Measurements from ENCODE around the gene NDUFS8.

NDUFS8 gene

GRCh38 chr11:68006606-68007166 lies 23.8 kb upstream of the NDUFS8 start:
- no peaks in the 10 kb centered on the region for H3K9me3 ChIP-seq (replicated peaks; ENCODE audit: low read length)
- H3K4me2 ChIP-seq (ENCODE audit: low read length) = no peak overlapping the region
- H3K36me3 ChIP-seq (ENCODE audit: insufficient read depth, low read length) = no peaks in the 10 kb centered on the region
- H3K4me1 ChIP-seq (ENCODE audit: control insufficient read depth, insufficient read depth, low read length) = peaks cover 38% of the 10 kb centered on the region
- no peaks in the 10 kb centered on the region for H3K27me3 ChIP-seq (ENCODE audit: control insufficient read depth, insufficient read depth, low read length)
- H3K9ac ChIP-seq (ENCODE audit: low read depth, low read length) = no peak overlapping the region
- H3K4me3 ChIP-seq (ENCODE audit: low read length) = no peak overlapping the region

DNA sequence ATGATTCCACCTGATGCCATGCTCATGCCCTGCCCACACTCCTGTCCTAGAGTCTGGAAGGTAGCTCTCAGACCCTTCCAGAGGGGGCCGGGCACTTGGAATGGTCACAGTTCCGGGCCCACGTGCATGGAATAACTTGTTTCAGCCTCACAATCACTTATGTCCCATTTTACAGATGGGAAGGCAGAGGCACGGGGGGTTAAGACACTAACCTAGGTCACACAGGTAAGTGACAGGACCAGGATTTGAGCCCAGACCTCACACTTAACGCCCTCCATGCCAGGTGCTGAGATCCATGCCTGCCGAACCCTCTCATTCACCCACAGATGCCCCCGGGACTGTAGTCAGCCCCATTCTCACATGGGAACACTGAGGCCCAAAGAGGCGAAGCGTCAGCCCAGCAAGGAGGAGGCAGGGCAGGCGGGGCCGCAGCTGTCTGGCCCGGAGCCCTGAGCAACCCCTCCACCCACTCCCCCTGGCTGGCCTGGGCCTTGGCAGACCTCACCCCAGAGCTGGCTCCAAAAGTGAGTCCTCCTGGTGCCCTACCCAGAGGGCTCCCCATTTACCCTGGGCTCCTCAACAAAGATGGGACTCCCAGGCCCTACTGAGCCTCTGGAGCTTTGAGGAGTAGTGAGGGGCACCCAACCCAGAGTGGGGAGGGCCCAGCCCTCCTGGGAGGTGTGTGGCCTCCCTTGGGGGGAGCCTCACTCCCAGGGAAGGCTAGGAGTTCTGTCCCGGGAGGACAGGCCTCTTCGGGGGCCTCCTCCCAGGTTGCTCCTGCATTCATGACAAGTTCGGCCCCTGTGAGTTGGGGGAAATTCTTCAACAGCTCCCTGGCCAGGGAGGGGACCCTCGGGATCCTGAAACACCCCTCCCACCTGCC lies 22.7 kb upstream of the NDUFS8 start:
- Histone ChIP-seq H3K9me3 (replicated peaks; ENCODE audit: low read length) (no peaks in the 10 kb centered on the region), H3K4me2 (ENCODE audit: low read length) (no peak overlapping the region), H3K4me1 (ENCODE audit: control insufficient read depth, insufficient read depth, low read length) (peaks cover 49% of the 10 kb centered on the region), H3K9ac (ENCODE audit: low read depth, low read length) (no peak overlapping the region), H3K4me3 (ENCODE audit: low read length) (no peak overlapping the region), H3K36me3 (ENCODE audit: insufficient read depth, low read length) (no peaks in the 10 kb centered on the region), H3K27me3 (ENCODE audit: control insufficient read depth, insufficient read depth, low read length) (no peaks in the 10 kb centered on the region)

- H3K9me3 ChIP-seq (replicated peaks; ENCODE audit: low read length) = no peaks in the 10 kb centered on the region
- H3K4me2 ChIP-seq (ENCODE audit: low read length) = no peak overlapping the region
- H3K36me3 ChIP-seq (ENCODE audit: insufficient read depth, low read length) = peaks cover 2% of the 10 kb centered on the region
- peak overlapping the region; percentile 96 for H3K9ac ChIP-seq (ENCODE audit: low read depth, low read length)
- no peak overlapping the region for H3K4me3 ChIP-seq (ENCODE audit: low read length)
- peaks cover 51% of the 10 kb centered on the region for H3K4me1 ChIP-seq (ENCODE audit: control insufficient read depth, insufficient read depth, low read length)
- no peaks in the 10 kb centered on the region for H3K27me3 ChIP-seq (ENCODE audit: control insufficient read depth, insufficient read depth, low read length)
These were observed 21.8 kb upstream of the NDUFS8 start for GRCh38 chr11:68008381-68009337.

GRCh38 chr11:68009391-68010089 lies 20.9 kb upstream of the NDUFS8 start:
- peaks cover 6% of the 10 kb centered on the region for H3K36me3 ChIP-seq (ENCODE audit: insufficient read depth, low read length)
- peak overlapping the region; percentile 94 for H3K4me2 ChIP-seq (ENCODE audit: low read length)
- H3K27me3 ChIP-seq (ENCODE audit: control insufficient read depth, insufficient read depth, low read length) = no peaks in the 10 kb centered on the region
- H3K9ac ChIP-seq (ENCODE audit: low read depth, low read length) = peak overlapping the region; percentile 96
- H3K4me1 ChIP-seq (ENCODE audit: control insufficient read depth, insufficient read depth, low read length) = peaks cover 56% of the 10 kb centered on the region
- H3K4me3 ChIP-seq (ENCODE audit: low read length) = peak overlapping the region; percentile 77
- H3K9me3 ChIP-seq (replicated peaks; ENCODE audit: low read length) = no peaks in the 10 kb centered on the region

DNA sequence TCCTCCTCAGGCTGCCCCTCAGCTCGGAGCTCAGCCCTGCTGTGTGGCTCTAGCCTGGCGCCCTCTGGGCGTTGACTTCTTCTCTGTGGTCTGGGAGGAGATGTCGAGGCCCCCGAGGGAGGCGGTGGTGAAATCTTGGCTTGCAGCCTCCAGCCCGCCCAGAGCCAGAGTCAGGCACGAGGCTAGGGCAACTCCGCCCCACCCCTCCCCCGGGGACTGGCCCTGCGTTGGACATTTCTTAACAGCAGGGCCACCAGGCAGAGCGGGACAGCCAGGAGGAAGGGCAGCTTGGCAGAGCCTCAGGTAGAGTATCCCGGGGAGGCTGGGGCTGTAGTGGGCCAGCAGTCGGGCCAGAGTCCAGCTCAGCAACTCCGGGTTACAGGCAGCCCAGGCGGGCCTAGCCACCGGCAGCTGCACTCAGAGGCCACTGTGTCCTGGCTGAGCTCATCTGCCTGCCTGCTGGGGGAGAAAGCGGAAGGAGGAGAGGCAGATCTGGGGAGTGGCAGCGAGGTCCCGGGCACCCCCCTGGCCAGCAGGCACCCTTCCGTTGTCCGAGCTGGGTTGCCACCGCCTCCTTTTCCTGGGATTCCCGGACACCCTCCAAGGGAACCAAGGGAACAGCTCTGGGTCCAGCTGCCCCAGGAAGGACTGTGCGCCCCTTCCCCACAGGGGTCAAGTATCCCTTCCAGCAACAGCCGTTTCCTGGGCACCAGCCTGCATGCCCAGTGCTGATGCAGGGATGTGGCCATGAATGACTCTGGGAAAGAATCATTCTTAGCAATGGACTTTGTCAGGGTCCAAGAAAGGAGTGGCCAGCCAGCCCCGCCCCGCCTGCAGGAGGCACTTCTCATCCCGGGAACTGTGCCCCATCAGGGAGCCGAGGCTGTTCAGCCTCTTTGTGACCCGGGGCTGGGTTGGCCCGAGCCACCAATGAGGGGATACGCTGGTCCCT lies 20.1 kb upstream of the NDUFS8 start, which contains the start of gene ALDH3B1:
Gene ALDH3B1, plus strand, starts transcription at position 238 of the 952 bp plus-strand sequence. CDS start 4,971 bp downstream, outside the sequence.
- no peaks in the 10 kb centered on the region for H3K9me3 ChIP-seq (replicated peaks; ENCODE audit: low read length)
- H3K4me2 ChIP-seq (ENCODE audit: low read length) = peak within 1 kb of the TSS; percentile 94
- H3K27me3 ChIP-seq (ENCODE audit: control insufficient read depth, insufficient read depth, low read length) = no peaks in the 10 kb centered on the region
- peaks cover 6% of the 10 kb centered on the region for H3K36me3 ChIP-seq (ENCODE audit: insufficient read depth, low read length)
- H3K9ac ChIP-seq (ENCODE audit: low read depth, low read length) = peak within 1 kb of the TSS; percentile 96
- peaks cover 64% of the 10 kb centered on the region for H3K4me1 ChIP-seq (ENCODE audit: control insufficient read depth, insufficient read depth, low read length)
- peak within 1 kb of the TSS; percentile 77 for H3K4me3 ChIP-seq (ENCODE audit: low read length)

DNA sequence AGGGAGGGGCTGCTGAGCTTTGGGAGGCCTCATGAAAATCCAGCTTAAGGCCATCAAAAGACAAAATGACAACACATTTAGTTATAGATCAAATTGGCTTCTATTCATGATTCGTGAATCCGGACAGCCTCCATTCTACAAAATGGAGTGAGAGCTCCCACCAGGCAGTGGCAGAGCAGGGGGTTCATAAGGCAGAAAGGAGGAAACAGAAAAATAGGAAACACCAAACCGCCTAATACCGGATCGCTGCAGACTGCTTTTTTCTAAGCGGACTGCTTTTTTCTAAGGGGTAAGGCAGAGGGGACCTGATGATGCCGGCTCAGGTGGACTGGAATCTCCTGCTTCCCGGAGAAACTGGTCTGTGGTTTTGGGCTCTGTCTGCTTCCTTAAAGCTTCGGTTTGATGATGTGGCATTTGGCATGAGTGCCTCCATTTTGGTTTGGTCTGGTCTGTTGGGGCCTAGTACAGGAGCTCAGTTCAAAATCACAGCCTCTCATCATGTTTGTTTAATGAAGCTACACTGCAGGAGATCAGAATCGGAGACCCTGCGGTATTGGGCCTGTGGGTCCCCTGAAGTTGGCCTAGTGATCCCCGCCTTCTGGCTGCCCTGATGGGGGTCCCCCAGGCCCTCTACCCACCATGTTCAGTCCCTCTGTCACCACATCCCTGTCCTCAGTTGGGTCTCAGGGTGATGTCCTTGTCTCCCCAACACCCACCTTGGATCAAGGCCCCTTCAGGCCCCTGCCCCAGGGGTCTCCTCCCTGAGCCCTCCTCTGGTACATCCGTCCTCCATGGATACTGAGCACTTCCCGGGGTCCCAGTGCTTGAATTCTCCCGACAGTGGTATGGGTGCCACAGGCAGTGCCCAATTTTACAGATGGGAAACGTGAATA lies 19.2 kb upstream of the NDUFS8 start:
- Histone ChIP-seq H3K4me2 (ENCODE audit: low read length) (peak overlapping the region; percentile 94), H3K9me3 (replicated peaks; ENCODE audit: low read length) (no peaks in the 10 kb centered on the region), H3K36me3 (ENCODE audit: insufficient read depth, low read length) (peaks cover 6% of the 10 kb centered on the region), H3K4me1 (ENCODE audit: control insufficient read depth, insufficient read depth, low read length) (peaks cover 67% of the 10 kb centered on the region), H3K9ac (ENCODE audit: low read depth, low read length) (peak overlapping the region; percentile 96), H3K27me3 (ENCODE audit: control insufficient read depth, insufficient read depth, low read length) (no peaks in the 10 kb centered on the region), H3K4me3 (ENCODE audit: low read length) (peak overlapping the region; percentile 77)

DNA sequence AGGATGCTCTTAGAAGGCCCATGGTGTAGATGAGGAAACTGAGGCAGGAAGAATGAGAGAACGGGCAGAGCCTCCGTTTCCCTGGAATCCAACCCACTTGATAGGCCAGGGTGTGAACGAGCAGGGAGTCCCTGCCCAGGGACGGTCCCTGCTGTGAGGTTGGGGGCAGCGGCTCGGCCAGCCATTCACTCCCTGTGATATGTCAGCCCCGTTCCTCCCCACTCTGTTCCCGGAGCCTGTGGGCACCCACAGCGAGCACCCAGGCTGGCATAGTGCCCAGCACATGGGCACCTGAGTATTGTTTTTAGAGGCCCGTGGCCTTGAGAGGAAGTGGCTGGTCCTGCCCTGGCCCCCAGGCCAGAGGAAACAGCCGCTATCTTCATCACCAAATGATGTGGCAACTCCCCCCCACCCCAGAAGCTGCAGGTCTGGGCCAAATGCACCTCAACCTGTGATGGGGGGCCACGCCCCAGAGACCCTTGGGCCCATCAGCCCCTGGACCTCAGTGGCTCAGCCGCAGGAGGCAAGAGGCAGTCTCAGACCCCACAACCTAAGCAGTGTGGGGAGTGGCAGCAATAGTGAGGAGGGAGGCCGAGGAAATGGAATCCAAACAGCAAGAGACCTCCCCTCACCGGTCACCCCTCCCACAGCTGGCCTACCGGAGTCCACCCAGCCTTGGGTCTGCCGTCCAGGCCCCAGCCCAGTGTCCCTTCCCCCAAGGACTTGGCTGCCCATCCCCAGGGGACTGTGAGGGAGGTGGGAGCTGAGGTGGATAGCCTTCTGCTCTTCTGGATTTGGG lies 18.2 kb upstream of the NDUFS8 start:
- peak overlapping the region; percentile 94 for H3K4me2 ChIP-seq (ENCODE audit: low read length)
- no peaks in the 10 kb centered on the region for H3K9me3 ChIP-seq (replicated peaks; ENCODE audit: low read length)
- peaks cover 6% of the 10 kb centered on the region for H3K36me3 ChIP-seq (ENCODE audit: insufficient read depth, low read length)
- peaks cover 76% of the 10 kb centered on the region for H3K4me1 ChIP-seq (ENCODE audit: control insufficient read depth, insufficient read depth, low read length)
- peak overlapping the region; percentile 96 for H3K9ac ChIP-seq (ENCODE audit: low read depth, low read length)
- H3K4me3 ChIP-seq (ENCODE audit: low read length) = peak overlapping the region; percentile 77
- H3K27me3 ChIP-seq (ENCODE audit: control insufficient read depth, insufficient read depth, low read length) = no peaks in the 10 kb centered on the region

DNA sequence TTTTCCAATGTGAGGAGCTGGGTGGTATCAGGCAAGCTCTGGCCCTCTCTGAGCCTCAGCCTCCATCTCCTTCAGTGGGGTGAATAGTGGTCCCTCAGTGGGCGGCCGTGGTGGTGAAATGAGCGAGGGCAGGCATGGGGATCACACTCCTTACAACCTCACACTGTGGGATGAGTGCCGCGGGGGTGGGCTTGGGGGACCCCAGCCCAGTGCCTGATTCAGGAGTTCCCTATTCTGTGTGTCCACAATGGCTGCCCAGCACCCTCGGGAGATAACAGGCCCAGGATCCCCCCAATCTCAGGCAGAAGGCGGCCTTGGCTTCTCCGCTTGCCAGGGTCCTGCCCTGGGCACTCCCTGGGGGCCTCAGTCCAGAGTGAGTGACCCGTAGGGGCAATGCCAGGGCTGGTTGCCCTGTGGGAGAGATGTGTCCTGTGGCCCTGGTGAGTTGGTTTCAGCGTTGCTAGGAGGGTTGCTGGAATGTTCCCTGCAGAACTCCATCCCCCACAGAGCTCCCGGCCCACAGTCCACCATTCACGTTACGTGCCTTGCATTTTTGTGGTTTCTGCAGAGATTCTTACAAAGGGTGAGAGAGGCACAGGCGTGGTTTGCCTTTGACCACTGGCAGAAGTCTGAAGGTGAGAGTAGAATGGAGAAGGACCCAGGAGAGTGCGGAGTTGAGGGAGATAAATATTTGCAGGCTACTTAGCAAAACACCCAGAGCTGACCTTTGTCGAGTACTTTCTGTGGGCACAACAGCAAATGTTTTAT lies 17.5 kb upstream of the NDUFS8 start:
- H3K4me2 ChIP-seq (ENCODE audit: low read length) = peak overlapping the region; percentile 94
- H3K36me3 ChIP-seq (ENCODE audit: insufficient read depth, low read length) = peaks cover 6% of the 10 kb centered on the region
- H3K4me1 ChIP-seq (ENCODE audit: control insufficient read depth, insufficient read depth, low read length) = peaks cover 78% of the 10 kb centered on the region
- peak overlapping the region; percentile 51 for H3K4me3 ChIP-seq (ENCODE audit: low read length)
- H3K27me3 ChIP-seq (ENCODE audit: control insufficient read depth, insufficient read depth, low read length) = no peaks in the 10 kb centered on the region
- H3K9ac ChIP-seq (ENCODE audit: low read depth, low read length) = peak overlapping the region; percentile 96
- no peaks in the 10 kb centered on the region for H3K9me3 ChIP-seq (replicated peaks; ENCODE audit: low read length)

Data from skeletal muscle satellite cell (primary cell).